ENCODE measurements around the gene PDGFA.

PDGFA gene

DNA sequence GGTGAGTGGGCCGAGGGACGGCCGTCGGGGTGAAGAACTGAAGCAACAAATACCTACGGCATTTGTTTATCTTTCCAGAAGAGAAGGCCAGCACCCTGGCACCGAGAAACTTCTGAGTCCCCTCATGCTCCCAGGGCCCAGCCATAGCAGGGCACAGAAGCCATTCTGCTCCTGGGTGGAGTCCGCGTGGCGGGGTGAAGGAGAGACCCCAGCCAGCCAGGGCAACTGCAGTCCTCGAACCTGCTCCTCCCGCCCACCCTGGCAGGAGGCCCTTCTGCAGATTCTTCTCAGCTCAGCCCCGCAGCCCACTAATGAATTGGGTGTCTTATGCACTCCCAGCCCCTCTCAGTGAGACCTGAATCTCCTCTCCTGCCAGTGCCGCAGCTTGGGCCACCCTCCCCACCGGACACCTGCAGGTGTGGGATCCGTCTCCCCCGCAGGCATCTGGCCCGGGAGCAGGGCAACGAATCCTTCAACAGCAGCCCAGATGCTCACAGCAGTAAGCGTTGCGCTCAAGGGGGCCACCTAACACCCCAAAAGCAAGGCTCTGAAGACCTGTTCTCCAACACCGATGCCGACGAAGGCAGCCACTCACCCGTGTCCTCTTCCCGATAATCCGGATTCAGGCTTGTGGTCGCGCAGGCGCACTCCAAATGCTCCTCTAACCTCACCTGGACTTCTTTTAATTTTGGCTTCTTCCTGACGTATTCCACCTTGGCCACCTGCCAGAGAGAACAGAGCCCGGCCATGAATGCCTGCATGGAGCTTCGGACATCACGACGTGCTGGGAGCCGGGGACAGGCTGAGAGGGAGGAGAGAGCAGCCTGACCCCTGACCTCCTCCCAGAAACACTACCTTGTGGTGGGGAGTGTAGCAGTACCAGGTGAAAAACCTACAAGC is 18.9 kb downstream of the PDGFA start:
- no peak for TF ChIP-seq CREB1 (IDR thresholded peaks at IDR 0.05; ENCODE audit: low read depth)
- no peak for TF ChIP-seq TEAD4 (IDR thresholded peaks at IDR 0.05)
- TF ChIP-seq TAF1 (IDR thresholded peaks at IDR 0.05; ENCODE audit: low read depth), result no peak
- TF ChIP-seq, protein P1, sequence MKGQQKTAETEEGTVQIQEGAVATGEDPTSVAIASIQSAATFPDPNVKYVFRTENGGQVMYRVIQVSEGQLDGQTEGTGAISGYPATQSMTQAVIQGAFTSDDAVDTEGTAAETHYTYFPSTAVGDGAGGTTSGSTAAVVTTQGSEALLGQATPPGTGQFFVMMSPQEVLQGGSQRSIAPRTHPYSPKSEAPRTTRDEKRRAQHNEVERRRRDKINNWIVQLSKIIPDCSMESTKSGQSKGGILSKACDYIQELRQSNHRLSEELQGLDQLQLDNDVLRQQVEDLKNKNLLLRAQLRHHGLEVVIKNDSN (IDR thresholded peaks at IDR 0.05), result no peak
- no peak for TF ChIP-seq ZBTB7A (IDR thresholded peaks at IDR 0.05; ENCODE audit: low read depth)
- no peak for TF ChIP-seq YY1 (IDR thresholded peaks at IDR 0.05; ENCODE audit: low read depth)
- TF ChIP-seq FOXM1 (IDR thresholded peaks at IDR 0.05; ENCODE audit: borderline replicate concordance, low read depth), result no peak
- TF ChIP-seq EP300 (IDR thresholded peaks at IDR 0.05; ENCODE audit: borderline replicate concordance), result no peak
- TF ChIP-seq, protein P2, sequence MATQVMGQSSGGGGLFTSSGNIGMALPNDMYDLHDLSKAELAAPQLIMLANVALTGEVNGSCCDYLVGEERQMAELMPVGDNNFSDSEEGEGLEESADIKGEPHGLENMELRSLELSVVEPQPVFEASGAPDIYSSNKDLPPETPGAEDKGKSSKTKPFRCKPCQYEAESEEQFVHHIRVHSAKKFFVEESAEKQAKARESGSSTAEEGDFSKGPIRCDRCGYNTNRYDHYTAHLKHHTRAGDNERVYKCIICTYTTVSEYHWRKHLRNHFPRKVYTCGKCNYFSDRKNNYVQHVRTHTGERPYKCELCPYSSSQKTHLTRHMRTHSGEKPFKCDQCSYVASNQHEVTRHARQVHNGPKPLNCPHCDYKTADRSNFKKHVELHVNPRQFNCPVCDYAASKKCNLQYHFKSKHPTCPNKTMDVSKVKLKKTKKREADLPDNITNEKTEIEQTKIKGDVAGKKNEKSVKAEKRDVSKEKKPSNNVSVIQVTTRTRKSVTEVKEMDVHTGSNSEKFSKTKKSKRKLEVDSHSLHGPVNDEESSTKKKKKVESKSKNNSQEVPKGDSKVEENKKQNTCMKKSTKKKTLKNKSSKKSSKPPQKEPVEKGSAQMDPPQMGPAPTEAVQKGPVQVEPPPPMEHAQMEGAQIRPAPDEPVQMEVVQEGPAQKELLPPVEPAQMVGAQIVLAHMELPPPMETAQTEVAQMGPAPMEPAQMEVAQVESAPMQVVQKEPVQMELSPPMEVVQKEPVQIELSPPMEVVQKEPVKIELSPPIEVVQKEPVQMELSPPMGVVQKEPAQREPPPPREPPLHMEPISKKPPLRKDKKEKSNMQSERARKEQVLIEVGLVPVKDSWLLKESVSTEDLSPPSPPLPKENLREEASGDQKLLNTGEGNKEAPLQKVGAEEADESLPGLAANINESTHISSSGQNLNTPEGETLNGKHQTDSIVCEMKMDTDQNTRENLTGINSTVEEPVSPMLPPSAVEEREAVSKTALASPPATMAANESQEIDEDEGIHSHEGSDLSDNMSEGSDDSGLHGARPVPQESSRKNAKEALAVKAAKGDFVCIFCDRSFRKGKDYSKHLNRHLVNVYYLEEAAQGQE (IDR thresholded peaks at IDR 0.05; ENCODE audit: low read depth), result no peak
- no peak for TF ChIP-seq EGR1 (IDR thresholded peaks at IDR 0.05)
- TF ChIP-seq TCF12 (IDR thresholded peaks at IDR 0.05; ENCODE audit: low read depth), result no peak

DNA sequence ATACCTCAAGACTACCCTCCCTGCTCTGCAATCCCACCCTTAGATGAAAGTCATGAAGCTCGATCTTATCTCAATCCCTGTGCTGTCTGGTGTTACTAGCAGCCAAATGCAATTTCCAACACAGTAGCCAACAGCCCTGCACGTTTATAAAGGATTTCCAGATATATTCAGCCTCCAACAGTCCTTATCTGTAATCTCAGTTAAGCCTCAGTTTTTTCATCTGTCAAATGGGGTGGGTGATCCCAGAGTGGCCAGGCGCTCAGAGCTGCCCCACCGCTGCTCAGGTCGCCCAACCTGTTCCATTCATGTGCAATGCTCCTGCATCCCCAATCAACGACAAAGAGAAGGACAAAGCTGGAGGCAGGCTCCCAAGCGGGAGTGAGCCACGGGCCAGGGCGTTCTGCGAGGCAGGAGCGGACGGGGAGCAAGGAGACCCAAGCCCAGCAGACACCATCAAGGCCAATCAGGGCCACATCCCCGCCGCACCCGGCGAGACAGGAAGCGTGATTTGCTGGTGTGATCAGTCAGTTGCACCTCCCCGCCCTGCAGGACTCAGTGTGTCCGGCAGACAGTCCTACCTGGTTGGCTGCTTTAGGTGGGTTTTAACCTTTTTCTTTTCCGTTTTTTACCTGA is 19.7 kb downstream of the PDGFA start:
- no peak for TF ChIP-seq NFIC (IDR thresholded peaks at IDR 0.05)

DNA sequence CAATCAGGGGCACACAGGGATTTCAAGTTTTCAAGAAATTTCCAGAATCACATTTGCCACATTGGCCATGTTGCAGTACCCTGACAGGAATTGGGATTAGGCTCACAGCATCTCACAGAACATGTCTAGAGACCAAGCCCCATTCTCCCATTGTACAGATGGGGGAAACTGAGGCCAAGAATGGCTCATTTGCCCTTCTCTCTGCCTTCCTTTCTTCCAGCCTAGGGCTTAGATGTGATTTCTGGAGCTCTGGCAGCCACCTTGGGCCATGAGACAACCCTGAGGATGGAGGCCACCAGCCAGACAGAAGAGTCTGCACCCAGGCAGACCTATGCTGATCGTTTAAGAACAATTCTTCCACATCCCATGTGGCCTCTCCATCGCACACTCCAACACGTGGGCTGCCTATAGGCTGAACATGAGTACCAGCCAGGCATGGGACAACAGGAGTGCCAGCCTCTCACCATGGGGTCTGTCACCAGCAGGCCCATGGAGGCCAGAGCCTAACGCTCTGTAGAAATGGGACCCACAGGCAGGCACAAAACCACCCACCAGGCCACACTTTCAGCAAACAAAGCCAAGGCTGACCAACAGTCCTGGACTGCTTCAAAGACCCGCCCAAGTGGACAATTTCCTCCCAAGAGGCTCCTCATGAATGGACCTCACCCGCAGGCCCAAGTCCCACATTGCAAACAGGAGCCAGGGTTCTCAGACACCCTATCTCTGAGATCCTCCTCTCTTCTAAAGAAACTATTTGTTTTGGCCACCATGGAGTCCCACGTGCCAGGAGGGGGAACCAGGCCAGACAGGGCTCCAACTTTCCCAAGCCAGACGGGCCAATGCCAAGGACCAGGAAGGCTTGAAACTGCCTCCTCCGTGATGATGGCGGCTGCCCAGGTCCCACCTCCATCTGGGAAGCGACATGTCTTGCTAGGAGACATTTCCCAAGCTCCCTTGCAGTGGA is 20.7 kb downstream of the PDGFA start:
- no peak for TF ChIP-seq TCF12 (IDR thresholded peaks at IDR 0.05; ENCODE audit: low read depth)
- no peak for TF ChIP-seq ZBTB7A (IDR thresholded peaks at IDR 0.05; ENCODE audit: low read depth)
- TF ChIP-seq CREB1 (IDR thresholded peaks at IDR 0.05; ENCODE audit: low read depth), result no peak
- no peak for TF ChIP-seq TAF1 (IDR thresholded peaks at IDR 0.05; ENCODE audit: low read depth)
- TF ChIP-seq, protein P2 (IDR thresholded peaks at IDR 0.05; ENCODE audit: low read depth), result no peak
- no peak for TF ChIP-seq NFIC (IDR thresholded peaks at IDR 0.05)
- TF ChIP-seq TEAD4 (IDR thresholded peaks at IDR 0.05), result no peak

DNA sequence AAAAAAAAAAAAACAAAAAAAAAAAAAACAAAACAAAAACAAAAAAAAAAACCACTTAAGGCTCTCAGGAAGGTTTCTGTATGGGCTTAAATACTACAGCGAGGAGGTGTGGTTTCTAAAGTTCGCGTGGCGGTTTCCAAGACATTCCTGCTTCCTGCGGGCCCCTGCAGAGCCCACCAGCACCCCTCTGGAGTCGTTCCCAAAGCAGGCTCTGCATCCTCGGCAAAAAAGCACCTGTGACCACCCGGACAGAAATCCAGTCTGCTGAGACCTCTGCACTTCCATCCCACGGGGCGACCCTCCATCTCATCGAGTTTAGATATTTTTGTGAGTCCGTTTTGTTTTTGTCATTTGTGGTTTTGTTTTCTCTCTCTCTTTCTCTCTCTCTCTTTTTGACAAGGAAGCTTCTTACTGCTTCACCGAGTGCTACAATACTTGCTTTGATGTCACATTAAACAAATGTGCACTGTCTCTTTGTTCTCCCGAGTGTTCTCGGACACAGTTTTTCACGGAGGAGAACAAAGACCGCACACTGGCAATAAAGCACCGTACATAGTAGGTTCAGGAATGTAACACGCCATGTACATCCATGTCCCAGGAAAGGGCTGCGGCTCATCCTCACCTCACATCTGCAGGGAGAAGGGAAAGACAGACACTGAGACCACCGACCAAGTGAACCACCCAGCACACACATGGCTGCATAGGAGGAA is 21.5 kb downstream of the PDGFA start:
- TF ChIP-seq EGR1 (IDR thresholded peaks at IDR 0.05) (no peak), RAD21 (IDR thresholded peaks at IDR 0.05; ENCODE audit: low read depth) (no peak)
- TF ChIP-seq, protein P3, sequence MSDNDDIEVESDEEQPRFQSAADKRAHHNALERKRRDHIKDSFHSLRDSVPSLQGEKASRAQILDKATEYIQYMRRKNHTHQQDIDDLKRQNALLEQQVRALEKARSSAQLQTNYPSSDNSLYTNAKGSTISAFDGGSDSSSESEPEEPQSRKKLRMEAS (IDR thresholded peaks at IDR 0.05), result no peak

DNA sequence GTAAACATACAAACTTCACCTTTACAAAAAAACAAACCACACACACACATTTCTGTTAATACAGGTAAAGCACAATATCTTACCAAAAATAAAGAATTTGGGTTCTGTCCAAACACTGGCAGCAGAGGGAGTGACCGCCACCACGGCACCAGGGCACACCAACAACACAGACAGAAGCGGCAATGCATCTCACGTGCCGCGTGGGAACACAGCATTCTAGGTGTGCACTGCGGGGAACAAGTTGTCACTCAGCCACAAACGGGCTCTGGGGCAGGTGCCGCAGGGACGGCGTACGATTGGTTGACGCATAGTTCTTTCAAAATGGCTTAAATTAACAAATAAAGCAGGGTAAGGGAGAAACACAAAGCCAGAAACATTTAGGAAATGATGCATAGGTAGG is 22.3 kb downstream of the PDGFA start:
- TF ChIP-seq TEAD4 (IDR thresholded peaks at IDR 0.05) (no peak), EGR1 (IDR thresholded peaks at IDR 0.05) (no peak), EP300 (IDR thresholded peaks at IDR 0.05; ENCODE audit: borderline replicate concordance) (no peak)
- TF ChIP-seq, protein P2 (IDR thresholded peaks at IDR 0.05; ENCODE audit: low read depth), result no peak

All from Ishikawa (cell line).